HL-60/S4 (cell line): ENCODE results near the gene DNLZ.
"Not testable (repeated sequence)": the region's sequence is repeated elsewhere in the genome, so short reads cannot be mapped to it uniquely, and the experiment has no call there.

Experiments
- in situ Hi-C: fragments of 300-500 bp; cut with MboI; formaldehyde crosslinking; loops from 2 replicates; pipeline ENCODE4 v1.14.3; 2022; ENCODE audit warnings: low sequenced_read_pairs

The DNLZ gene

GRCh38 chr9:136361754-136362449, 1.6 kb downstream of the DNLZ start:
- in situ Hi-C loops, result no loop called here

- in situ Hi-C loops, result no loop called here
Measured at GRCh38 chr9:136361047-136361753, 2.3 kb downstream of the DNLZ start.

DNA sequence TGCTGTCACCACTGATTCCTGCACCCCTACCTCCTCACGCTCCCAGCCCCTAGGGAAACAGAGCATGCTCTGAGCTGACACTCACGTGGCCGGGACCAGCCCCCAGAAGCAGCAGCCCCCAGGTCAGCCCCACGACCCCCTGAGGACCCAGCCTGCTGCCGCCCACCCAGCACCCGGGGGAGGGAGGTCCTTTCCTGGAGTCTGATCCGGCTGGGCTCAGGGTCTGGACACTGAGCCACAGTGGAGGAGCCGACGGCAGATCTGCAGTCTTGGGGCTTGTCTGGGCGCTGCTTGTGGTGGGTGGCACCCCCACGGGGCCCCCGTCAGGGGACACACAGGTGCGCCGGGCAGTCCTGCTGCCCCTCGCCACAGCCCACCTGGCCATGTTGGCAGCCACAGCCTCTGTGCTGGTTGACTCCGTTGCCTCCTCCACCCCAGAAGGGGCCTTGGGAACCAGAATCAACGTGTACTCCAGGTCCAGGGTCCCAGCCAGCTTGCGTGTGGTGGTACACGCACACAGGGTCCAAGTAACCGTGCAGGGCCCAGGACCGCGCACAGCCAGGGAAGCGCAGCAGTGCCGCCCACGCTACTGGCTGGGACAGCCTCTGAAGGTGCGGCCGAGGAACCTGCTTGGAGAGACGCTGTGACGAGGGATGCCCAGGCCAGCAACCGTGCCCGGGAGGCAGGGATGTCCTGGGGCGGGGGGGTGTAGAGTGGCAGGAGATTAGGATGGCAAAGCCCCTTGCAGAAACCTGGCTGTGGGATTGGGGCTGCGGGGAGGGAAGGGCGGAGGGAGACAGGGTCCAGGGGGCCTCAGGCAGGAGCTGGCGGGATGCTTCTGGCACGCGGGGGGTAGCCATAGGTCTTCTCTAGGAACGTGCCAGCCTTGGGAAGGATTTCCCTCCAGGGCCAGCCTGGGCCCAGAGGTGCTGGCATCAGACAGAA, 3.5 kb downstream of the DNLZ start:
- in situ Hi-C loops, result no loop called here

- in situ Hi-C loops, result no loop called here
Measured at GRCh38 chr9:136358888-136359287, 4.7 kb downstream of the DNLZ start.

GRCh38 chr9:136358016-136358415, 5.5 kb downstream of the DNLZ start:
- in situ Hi-C loops, result no loop called here

GRCh38 chr9:136357202-136357725, 6.3 kb downstream of the DNLZ start:
- in situ Hi-C loops, result no loop called here

DNA sequence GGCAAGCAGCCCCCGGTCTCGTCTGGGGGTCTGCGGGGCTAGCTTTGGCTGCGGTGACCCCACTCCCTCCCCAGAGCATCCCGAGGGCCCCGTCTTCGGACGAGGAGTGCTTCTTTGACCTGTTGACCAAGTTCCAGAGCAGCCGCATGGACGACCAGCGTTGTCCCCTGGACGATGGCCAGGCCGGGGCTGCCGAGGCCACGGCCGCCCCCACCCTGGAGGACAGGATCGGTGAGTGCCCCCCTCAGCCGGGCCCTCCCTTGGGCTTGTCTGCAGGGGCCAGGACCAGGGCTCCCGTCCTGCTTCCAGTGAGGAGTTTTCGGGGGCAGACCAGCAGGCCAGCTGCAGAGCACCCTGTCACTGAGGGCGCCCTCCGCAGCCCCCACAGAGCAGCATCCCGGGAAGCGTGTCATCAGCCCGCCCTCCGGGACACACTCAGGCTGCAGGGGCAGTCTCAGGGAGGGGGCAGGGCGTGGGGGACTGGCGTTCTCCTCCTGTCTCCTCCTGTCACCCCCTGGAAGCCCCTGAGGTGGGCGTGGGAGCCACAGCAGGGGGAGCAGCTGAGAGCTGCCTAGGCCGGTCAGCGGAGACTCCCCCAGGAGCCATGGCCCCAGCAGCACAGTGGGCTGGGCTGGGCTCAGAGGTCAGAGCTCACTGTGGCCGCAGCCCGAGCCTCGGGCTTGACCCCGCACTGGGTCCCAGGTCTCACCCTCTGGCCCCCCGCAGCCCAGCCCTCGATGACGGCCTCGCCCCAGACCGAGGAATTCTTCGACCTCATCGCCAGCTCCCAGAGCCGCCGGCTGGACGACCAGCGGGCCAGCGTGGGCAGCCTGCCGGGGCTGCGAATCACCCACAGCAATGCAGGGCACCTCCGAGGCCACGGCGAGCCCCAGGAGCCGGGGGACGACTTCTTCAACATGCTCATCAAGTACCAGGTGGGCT, 7.7 kb downstream of the DNLZ start:
- in situ Hi-C loops, result no loop called here

DNA sequence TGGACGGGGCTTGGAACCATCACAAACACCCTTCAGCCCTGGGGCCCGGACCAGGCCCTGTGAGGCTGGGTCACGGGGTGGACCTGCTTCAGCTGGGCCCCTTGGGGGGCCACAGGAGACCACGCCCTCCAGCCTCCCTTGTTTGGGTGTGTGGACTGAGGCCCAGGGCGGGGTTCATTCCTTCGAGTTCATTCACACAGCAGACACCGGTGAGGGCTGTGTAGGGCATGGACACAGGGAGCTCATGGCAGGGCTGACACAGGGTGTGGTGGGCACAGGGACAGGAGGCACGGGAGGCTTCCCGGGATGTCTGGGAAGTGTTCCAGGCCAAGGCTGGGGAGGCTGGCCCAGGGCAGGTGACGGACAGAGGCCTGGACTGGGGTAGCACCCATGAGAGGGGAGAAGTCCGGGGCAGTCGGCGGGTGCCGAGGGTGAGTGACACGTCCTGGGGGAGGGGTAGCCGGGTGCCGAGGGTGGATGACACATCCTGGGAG, 8.9 kb downstream of the DNLZ start:
- in situ Hi-C loops, result no loop called here

DNA sequence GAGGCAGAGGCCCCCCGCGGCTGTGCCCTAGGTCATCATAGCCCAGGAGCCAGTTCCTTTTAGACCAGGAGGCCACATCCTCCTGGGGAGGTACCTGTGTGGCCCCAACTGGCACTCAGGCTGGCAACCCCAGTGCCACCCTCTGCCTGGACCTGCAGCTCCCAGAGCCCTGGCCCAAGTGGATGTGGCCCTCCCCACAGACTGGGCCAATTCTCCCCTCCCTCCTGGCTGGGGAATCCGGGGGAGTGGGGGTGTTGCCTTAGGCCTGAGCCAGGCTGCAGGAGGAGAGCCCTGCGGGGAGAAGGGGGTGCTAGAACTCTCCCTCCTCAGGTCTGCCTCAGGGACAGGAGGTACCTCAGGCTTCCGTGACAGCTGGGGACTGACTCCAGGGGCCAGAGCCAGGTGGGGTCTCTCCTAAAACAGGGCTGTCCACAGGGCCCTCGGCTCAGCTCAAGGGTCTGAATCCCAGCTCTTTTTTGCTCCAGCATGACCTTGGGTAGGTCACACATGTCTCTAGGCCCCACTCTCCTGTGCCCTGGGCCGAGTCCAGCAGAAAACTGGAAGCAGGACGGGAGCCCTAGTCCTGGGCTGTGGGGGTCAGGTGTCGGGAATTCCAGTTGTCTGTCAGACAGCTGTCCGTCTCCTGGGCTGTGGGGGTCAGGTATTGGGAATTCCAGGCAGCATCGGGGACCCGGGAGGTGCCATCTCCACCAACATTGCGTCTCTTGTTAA, 9.6 kb downstream of the DNLZ start:
- in situ Hi-C loops, result no loop called here

GRCh38 chr9:136353088-136353487, 10.5 kb downstream of the DNLZ start:
- in situ Hi-C loops, result no loop called here

- in situ Hi-C loops, result no loop called here
Measured at GRCh38 chr9:136352682-136353081, 10.9 kb downstream of the DNLZ start.

DNA sequence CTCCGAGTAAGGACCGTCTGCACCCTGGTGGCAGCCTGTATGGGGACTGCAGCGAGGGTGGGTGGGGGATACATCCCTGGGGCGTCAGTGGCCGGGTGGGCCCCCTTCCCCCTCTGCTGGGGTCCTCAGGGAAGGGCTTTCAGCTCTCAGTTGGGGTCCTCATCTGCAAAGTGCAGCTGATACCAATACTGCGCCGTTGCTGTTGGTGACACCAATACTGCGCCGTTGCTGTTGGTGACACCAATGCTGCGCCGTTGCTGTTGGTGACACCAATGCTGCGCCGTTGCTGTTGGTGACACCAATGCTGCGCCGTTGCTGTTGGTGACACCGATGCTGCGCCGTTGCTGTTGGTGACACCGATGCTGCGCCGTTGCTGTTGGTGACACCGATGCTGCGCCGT, 11.7 kb downstream of the DNLZ start:
- in situ Hi-C loops, result not testable (repeated sequence)

DNA sequence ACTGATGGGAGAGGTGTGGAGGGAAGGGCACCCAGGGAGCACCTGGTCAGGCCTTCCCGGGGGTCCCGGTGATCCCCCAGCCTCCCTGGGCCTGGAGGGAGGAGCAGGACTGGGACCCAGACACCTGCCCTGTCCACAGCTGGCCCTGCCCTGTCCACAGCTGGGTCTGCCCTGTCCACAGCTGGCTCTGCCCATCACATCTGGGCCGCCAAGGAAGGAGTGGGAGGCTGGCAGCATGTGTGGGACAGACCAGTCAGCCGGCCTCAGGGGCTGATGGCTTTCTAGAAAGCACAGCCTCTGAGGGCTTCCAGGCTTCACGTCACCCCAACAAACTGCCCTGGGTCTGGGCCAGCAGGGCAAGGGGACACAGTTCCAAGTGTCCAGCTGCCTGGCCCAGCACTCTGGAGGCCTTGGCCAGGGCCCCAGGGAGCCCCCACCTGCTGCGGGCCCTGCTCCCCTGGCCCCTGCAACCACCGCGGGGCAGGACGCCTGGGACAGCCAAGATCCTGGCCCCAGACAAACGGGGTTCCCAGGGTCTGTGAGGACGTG, 12.2 kb downstream of the DNLZ start:
- in situ Hi-C loops, result no loop called here

- in situ Hi-C loops, result loop anchor here (25.0 kb wide), 1 partner anchor 288 kb away; no protein-coding TSS in a partner anchor
Measured at GRCh38 chr9:136349546-136349945, 14.0 kb downstream of the DNLZ start.

DNA sequence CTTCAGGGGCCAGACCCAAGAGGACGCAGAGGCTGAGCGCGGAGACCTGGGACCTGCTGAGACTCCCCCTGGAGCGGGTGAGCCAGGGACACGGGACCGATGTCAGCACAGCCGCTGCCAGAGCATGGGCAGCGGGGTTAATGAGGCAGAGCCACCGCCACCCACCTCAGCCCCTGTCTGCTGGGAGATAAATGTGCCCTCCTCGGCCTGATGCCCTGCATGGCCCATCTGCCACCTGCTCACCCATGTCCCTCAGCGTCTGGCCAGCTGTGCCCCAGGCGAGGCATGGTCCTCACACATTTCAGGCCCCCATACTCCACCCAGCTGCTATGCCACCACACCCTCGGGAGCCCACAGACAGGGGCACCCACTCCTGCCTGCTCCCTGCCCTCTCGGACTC, 14.9 kb downstream of the DNLZ start:
- in situ Hi-C loops, result loop anchor here (25.0 kb wide), 1 partner anchor 289 kb away; no protein-coding TSS in a partner anchor

GRCh38 chr9:136347472-136348256, 15.9 kb downstream of the DNLZ start:
- in situ Hi-C loops, result loop anchor here (25.0 kb wide), 1 partner anchor 290 kb away; no protein-coding TSS in a partner anchor

GRCh38 chr9:136346927-136347465, 16.5 kb downstream of the DNLZ start:
- in situ Hi-C loops, result loop anchor here (25.0 kb wide), 1 partner anchor 290 kb away; no protein-coding TSS in a partner anchor

DNA sequence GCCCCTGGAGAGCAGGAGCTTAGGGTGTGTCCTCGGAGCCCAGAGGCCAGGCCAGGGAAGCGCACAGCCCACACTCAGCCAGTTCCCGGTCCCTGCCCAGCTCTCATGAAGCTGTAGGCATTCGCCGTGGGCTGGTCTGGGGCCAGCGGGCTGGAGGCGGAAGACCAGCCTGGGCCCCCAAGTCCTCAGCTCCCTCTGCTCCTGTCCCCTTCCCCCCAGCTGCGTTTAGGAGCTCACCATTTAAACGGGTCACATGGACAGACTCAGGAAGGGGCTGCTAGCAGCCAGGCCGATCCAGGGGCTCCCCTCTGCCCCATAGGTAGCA, 17.4 kb downstream of the DNLZ start:
- in situ Hi-C loops, result loop anchor here (25.0 kb wide), 1 partner anchor 291 kb away; no protein-coding TSS in a partner anchor
